ENCODE results near the gene PITPNC1. TPM values are rescaled to one million over a fixed set of nuclear protein-coding genes. Genes with fewer than 3 reads are reported as not detected.

PITPNC1 gene
- total RNA-seq, 1 experiment from 2014 or later, result 37.5 TPM

GRCh38 chr17:67435786-67436185, 58.7 kb downstream of the PITPNC1 start:
- Histone ChIP-seq H2BK120ac (ENCODE audit: low read depth, low read length, poor library complexity, severe bottlenecking) (no peak overlapping the region), H3K23ac (ENCODE audit: insufficient read length, low read depth, low read length) (no peak overlapping the region), H3K79me2 (ENCODE audit: insufficient read depth, low read length) (peaks cover 5% of the 10 kb centered on the region; the same call in 1 of the 2 replicates)

More at GRCh38 chr17:67435786-67436185, 58.7 kb downstream of the PITPNC1 start:
- Histone ChIP-seq H2BK20ac (ENCODE audit: low read depth, low read length, poor library complexity, severe bottlenecking) (no peak overlapping the region), H3K9me3 (ENCODE audit: control insufficient read depth, low read depth, low read length) (no peaks in the 10 kb centered on the region), H3K4me1 (ENCODE audit: insufficient read depth, low read length) (no peaks in the 10 kb centered on the region), H3T11ph (ENCODE audit: low read length) (no peak overlapping the region), H2BK5ac (ENCODE audit: insufficient read length, low read length) (no peak overlapping the region), H4K8ac (replicated peaks; ENCODE audit: insufficient read length, low read depth, low read length) (no peak overlapping the region), H2AFZ (ENCODE audit: low read length) (no peak overlapping the region), H3K27me3 (ENCODE audit: insufficient read depth, low read length) (no peaks in the 10 kb centered on the region), H3K79me1 (ENCODE audit: insufficient read depth, low read depth, low read length, poor library complexity, severe bottlenecking) (peaks cover 5% of the 10 kb centered on the region), H3K9ac (ENCODE audit: extremely low read depth, insufficient read length, low read length) (no peak overlapping the region), H3K56ac (ENCODE audit: insufficient read length, low read depth, low read length) (no peak overlapping the region), H3K14ac (ENCODE audit: insufficient read depth, low read length) (no peak overlapping the region), H4K91ac (ENCODE audit: insufficient read length, low read depth, low read length) (no peak overlapping the region), H3K23me2 (ENCODE audit: insufficient read length, low read depth, low read length, poor library complexity, severe bottlenecking) (no peaks in the 10 kb centered on the region), H3K4ac (ENCODE audit: low read depth, low read length) (no peak overlapping the region), H3K4me2 (ENCODE audit: insufficient read depth, insufficient read length, low read length) (no peak overlapping the region), H4K5ac (ENCODE audit: insufficient read length, low read depth, low read length) (no peak overlapping the region), H4K20me1 (ENCODE audit: control insufficient read depth, insufficient read depth, insufficient read length) (no peaks in the 10 kb centered on the region), H2AK5ac (ENCODE audit: insufficient read length, low read length) (no peak overlapping the region), H2BK15ac (ENCODE audit: low read depth, low read length) (no peak overlapping the region), H2BK12ac (ENCODE audit: insufficient read length, low read depth, low read length) (no peak overlapping the region), H3K27ac (ENCODE audit: insufficient read length, low read depth, low read length) (no peak overlapping the region), H3K18ac (ENCODE audit: insufficient read length, low read depth, low read length) (no peak overlapping the region)
- Mint-ChIP-seq H3K27me3 (ENCODE audit: low read depth) (no peaks in the 10 kb centered on the region), H3K9me3 (peaks cover 0 to 3% of the 10 kb centered on the region in 2 experiments; a peak in 1 of 5 replicates), H3K27ac (peak overlapping the region in 1 of 3 experiments; percentile 86; a peak in 1 of 7 replicates), H3K4me3 (no peak overlapping the region), H3K4me1 (peaks cover 26 to 34% of the 10 kb centered on the region in 2 experiments), H3K36me3 (ENCODE audit: insufficient read depth in 1 of 3, low read depth in 3 of 3) (peaks cover 0 to 4% (median 4%) of the 10 kb centered on the region in 3 experiments; a peak in 5 of 7 replicates)
- no peak for DNase-seq
- TF ChIP-seq CTCF (conservative IDR thresholded peaks at IDR 0.05), result no peak
- WGBS (ENCODE audit: extremely low coverage, insufficient read length, low lambda C conversion rate), result no CpG with 5 or more reads among the region's 5 CpGs

Measured in H9 (cell line).